GM10847 (cell line): Measurements from ENCODE around the gene MAP2K1.

Experiments
- POLR2A ChIP-seq: IDR thresholded peaks from 2 replicates; pipeline ENCODE4 v1.6.1; 2011; ENCODE audit not compliant: insufficient read length; ENCODE audit errors: extremely low read depth

The MAP2K1 gene

GRCh38 chr15:66489179-66489791 is 102.6 kb downstream of the MAP2K1 start:
- no peak for TF ChIP-seq POLR2A

GRCh38 chr15:66491846-66492245 is 105.1 kb downstream of the MAP2K1 start:
- no peak for TF ChIP-seq POLR2A

DNA sequence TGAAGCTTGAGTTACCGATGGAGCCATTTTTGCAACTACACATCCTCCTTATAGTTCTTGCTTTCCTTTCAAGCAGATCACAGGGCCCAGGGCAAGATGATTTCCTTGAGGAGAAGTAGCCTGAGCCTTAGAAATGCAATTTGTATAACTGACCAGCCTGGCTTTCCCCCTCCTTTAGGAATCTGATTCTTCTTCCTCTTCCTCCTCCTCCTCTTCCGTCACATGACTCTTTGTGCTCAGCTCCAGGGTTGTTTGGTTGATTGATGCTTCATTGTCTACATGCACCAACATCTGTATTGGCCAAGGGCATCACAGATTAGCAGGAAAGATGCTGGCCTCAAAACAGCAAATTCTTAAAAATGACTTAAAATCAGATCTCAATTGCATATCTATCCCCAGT is 107.5 kb downstream of the MAP2K1 start:
- TF ChIP-seq POLR2A, result no peak

DNA sequence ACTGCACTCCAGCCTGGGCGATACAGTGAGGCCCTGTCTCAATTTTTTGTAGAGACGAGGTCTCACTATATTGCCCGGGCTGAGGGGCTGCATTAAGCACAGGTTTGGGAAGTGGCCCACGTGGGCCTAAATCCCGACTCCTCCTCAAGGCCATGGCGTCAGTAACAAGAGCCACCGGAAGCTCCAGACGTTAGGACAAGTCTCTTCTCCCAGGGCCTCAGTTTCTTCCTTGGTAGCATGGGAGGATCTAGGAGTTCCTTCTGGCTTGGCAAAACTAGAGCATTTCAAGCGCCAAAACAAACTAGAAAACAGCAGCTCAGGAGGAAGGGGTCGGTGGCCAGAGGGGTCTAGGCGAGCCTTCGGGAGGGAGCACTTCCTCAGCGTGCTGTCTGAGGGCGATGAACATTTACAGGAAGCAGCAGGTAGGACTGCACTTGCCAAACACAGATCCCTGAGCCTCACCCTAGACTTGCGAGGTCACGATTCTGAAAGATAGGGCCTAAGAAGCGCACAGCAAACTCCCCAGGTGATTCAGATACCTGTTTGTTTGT is 110.3 kb downstream of the MAP2K1 start:
- no peak for TF ChIP-seq POLR2A

DNA sequence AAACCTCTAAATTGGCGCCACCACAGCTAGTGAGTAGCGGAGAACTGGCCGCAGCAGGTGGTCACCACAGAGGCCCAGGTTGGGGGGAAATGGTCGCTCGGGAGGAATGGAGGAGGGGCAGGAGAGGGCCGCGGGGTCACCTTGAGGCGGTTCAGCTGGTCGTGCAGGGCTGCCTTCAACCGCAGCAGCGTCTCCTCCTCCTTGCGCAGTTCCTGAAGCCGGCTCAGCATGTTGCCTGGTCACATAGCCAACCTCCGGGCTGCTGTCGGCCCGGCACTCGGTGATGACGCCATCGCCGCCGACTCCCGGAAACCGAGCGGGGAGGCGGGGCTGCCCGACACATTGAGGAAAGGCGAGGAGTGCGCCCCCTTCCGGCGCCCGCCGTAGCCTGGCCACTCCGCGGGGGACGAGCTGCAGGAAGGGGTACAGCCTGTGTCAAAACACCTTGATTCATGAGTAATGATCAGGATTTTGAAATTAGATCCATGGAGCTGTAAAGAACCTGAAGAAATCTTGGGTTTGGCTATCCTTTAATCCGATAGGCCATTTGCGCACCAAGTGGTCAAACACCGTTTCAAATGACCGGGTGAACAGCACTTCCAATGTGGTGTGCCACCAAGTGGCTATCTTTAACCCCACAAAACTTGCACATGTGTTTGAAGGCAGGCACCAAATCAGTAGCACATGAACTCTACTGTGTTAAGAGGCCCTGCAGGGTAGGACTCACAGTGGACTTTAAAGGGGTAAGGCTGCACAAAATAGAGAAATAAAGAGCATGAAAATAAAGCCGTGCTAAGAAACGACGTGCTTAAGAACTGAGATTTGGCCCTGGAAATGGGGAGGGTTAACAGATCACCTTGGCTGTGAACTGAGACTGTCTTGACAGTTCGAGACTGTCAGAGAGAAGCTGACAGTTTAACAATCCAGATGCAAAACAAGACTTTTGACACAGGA is 111.1 kb downstream of the MAP2K1 start, which contains the start of gene SNAPC5:
Gene SNAPC5, minus strand, starts transcription at position 261 of the 954 bp plus-strand sequence. Its CDS starts 31 bp downstream, at position 230.
- TF ChIP-seq POLR2A, result peak; percentile 81

DNA sequence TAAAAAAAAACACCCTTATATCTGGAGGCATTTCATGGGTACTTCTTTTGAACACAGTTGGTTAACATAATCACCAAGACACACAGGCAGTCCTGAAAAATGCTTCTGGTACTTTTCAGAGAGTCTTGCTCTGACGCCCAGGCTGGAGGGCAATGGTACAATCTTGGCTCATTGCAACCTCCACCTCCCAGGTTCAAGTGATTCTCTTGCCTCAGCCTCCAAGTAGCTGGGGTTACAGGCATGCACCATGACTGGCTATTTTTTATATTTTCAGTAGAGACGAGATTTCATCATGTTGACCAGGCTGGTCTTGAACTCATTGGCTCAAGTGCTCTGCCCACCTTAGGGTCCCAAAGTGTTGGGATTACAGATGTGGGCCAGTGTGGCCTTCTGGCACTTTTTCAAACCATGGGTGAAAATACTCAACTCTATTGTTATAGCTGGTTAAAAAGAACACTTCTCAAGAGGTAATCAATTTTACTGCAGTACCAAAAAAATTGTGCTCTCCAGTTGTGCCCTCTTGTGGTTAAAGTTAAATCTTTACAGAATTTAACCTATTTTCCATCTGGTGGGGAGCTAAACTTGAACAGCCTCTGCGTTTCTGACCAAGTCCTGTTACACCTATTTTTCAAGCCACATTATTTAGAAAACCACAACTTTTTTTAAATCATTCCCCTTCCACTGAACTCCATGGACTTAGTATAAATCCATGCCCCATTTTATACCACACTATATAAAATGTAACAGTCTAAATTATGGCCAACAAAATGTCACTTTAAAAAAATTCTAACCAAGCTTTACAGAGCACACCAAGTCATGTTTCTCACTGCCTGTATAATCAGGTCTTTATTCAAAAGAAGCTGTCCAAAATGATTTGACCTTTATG is 112.0 kb downstream of the MAP2K1 start:
- TF ChIP-seq POLR2A, result no peak

GRCh38 chr15:66502491-66502890 is 115.8 kb downstream of the MAP2K1 start:
- no peak for TF ChIP-seq POLR2A

GRCh38 chr15:66503780-66504562 is 117.3 kb downstream of the MAP2K1 start:
- TF ChIP-seq POLR2A, result no peak

GRCh38 chr15:66504563-66505429 is 118.1 kb downstream of the MAP2K1 start, which contains the start of the genes RPL4 and ZWILCH:
Gene RPL4 (minus strand): TSS chr15:66504855. CDS start chr15:66504790, 65 bp downstream.
Gene ZWILCH (plus strand): TSS chr15:66505326. CDS start chr15:66505339, 13 bp downstream.
- peak; percentile 88 for TF ChIP-seq POLR2A

- no peak for TF ChIP-seq POLR2A
Measured at GRCh38 chr15:66505430-66505811, 118.7 kb downstream of the MAP2K1 start.

GRCh38 chr15:66505818-66506217 is 119.1 kb downstream of the MAP2K1 start:
- no peak for TF ChIP-seq POLR2A

GRCh38 chr15:66508293-66508883 is 121.7 kb downstream of the MAP2K1 start:
- TF ChIP-seq POLR2A, result no peak

DNA sequence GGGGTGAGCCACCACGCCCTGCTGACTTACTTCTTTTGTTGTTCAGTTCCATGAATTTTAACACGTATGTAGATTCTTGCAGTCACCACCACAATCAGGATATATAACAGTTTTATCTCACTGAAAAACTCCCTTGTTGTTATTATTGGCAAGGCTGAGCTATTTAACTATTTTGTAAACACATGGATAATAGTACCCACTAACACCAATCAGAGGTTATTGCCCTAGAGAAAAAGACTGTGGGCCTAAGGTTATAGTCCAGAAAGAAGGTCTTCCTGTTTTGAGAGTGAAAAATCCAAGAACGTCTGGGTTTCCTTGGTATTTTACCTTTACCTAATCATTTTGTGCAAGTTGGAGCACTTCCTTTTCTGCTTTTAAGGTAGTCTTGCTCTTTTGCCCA is 127.9 kb downstream of the MAP2K1 start:
- TF ChIP-seq POLR2A, result no peak

- no peak for TF ChIP-seq POLR2A
Measured at GRCh38 chr15:66515901-66516322, 129.2 kb downstream of the MAP2K1 start.
